Brain microvascular endothelial cell (primary cell): ENCODE results near the gene TJAP1.

ENCODE experiments used
- DNase-seq: peaks from one replicate; pipeline ENCODE4 v3.0.0-alpha.2; 2020
- H3K27ac ChIP-seq: fragments of 250-450 bp; sonication (Bioruptor Pico); 2 replicates; pipeline ENCODE4 v1.5.1; 2020; ENCODE audit warnings: mild to moderate bottlenecking, moderate library complexity
- H3K27me3 ChIP-seq: fragments of 250-450 bp; sonication (Bioruptor Pico); replicated peaks from 2 replicates; pipeline ENCODE4 v1.5.1; 2020; ENCODE audit warnings: mild to moderate bottlenecking
- H3K36me3 ChIP-seq: fragments of 250-450 bp; sonication (Bioruptor Pico); replicated peaks from 2 replicates; pipeline ENCODE4 v1.5.1; 2020; ENCODE audit warnings: mild to moderate bottlenecking
- H3K4me3 ChIP-seq: 2 replicates; pipeline ENCODE4 v1.5.1; 2011; ENCODE audit warnings: low read depth, mild to moderate bottlenecking, control low read depth, low read length, moderate library complexity
- CTCF ChIP-seq: IDR thresholded peaks from 2 replicates; pipeline ENCODE4 v1.5.1; 2011; ENCODE audit warnings: low read depth, mild to moderate bottlenecking, moderate library complexity, low read length, control low read depth, inconsistent platforms; ENCODE audit errors: missing control alignments
- in situ Hi-C: cut with HindIII; loops from 2 replicates; pipeline ENCODE4 v1.10.0; 2017; ENCODE audit warnings: low sequenced_read_pairs, low pct_ligation_motif_present

The TJAP1 gene

GRCh38 chr6:43433148-43433547, 44.2 kb upstream of the TJAP1 start:
- Histone ChIP-seq H3K4me3 (no peak overlapping the region), H3K27ac (no peak overlapping the region), H3K27me3 (no peaks in the 10 kb centered on the region), H3K36me3 (peaks cover 17% of the 10 kb centered on the region)
- no peak for DNase-seq
- in situ Hi-C loops, result no loop called here
- TF ChIP-seq CTCF, result no peak

GRCh38 chr6:43434001-43434840, 43.1 kb upstream of the TJAP1 start:
- Histone ChIP-seq H3K4me3 (no peak overlapping the region), H3K27ac (no peak overlapping the region), H3K36me3 (peaks cover 22% of the 10 kb centered on the region), H3K27me3 (no peaks in the 10 kb centered on the region)
- no peak for TF ChIP-seq CTCF
- in situ Hi-C loops, result no loop called here
- no peak for DNase-seq

GRCh38 chr6:43434943-43435342, 42.4 kb upstream of the TJAP1 start:
- no peak for TF ChIP-seq CTCF
- Histone ChIP-seq H3K27me3 (no peaks in the 10 kb centered on the region), H3K4me3 (no peak overlapping the region), H3K36me3 (peaks cover 26% of the 10 kb centered on the region), H3K27ac (no peak overlapping the region)
- in situ Hi-C loops, result no loop called here
- no peak for DNase-seq

- Histone ChIP-seq H3K27me3 (no peaks in the 10 kb centered on the region), H3K36me3 (peaks cover 32% of the 10 kb centered on the region), H3K27ac (no peak overlapping the region), H3K4me3 (no peak overlapping the region)
- in situ Hi-C loops, result no loop called here
- no peak for DNase-seq
- TF ChIP-seq CTCF, result no peak
Measured at GRCh38 chr6:43435682-43436437, 41.5 kb upstream of the TJAP1 start.

- TF ChIP-seq CTCF, result no peak
- H3K27ac ChIP-seq, result peak overlapping the region; percentile 25
- DNase-seq, result peak; percentile 61
- no peak overlapping the region for H3K4me3 ChIP-seq
- peaks cover 34% of the 10 kb centered on the region for H3K36me3 ChIP-seq
- in situ Hi-C loops, result no loop called here
- H3K27me3 ChIP-seq, result no peaks in the 10 kb centered on the region
Measured at GRCh38 chr6:43436577-43437282, 40.6 kb upstream of the TJAP1 start.
